ENCODE measurements around the gene SRSF7. TPM values are rescaled to one million over a fixed set of nuclear protein-coding genes. Genes with fewer than 3 reads are reported as not detected.
"Not testable (repeated sequence)": the region's sequence is repeated elsewhere in the genome, so short reads cannot be mapped to it uniquely, and the experiment has no call there.

SRSF7 gene
- total RNA-seq, 4 donors from 2014 or later: 39.0 to 109 (median 73.4) TPM

- TF ChIP-seq EP300 (IDR thresholded peaks at IDR 0.05): no peak
- TF ChIP-seq POLR2AphosphoS5 (IDR thresholded peaks at IDR 0.05): no peak
- TF ChIP-seq CTCF (IDR thresholded peaks at IDR 0.05): no peak
- TF ChIP-seq POLR2A (IDR thresholded peaks at IDR 0.05): no peak
- Histone ChIP-seq H3K9me3 (no peaks in the 10 kb centered on the region), H3K27ac (no peak overlapping the region), H3K4me1 (no peaks in the 10 kb centered on the region), H3K27me3 (no peaks in the 10 kb centered on the region), H3K4me3 (no peak overlapping the region), H3K36me3 (peaks cover 0 to 16% of the 10 kb centered on the region in 2 donors)
- WGBS, 2 donors (ENCODE audit: low coverage in 1 of 2): 81 to 94% methylated on average over 5 of the region's 5 CpGs
- no peak for ATAC-seq
These were observed 42.4 kb upstream of the SRSF7 start for GRCh38 chr2:38793511-38793910.

- Histone ChIP-seq H3K27me3 (no peaks in the 10 kb centered on the region), H3K4me1 (no peaks in the 10 kb centered on the region), H3K9me3 (no peaks in the 10 kb centered on the region), H3K27ac (no peak overlapping the region), H3K36me3 (peaks cover 0 to 9% of the 10 kb centered on the region in 2 donors), H3K4me3 (no peak overlapping the region)
- no peak for TF ChIP-seq POLR2AphosphoS5 (IDR thresholded peaks at IDR 0.05)
- no peak for TF ChIP-seq POLR2A (IDR thresholded peaks at IDR 0.05)
- no peak for TF ChIP-seq CTCF (IDR thresholded peaks at IDR 0.05)
- TF ChIP-seq EP300 (IDR thresholded peaks at IDR 0.05): no peak
- WGBS, 2 donors (ENCODE audit: low coverage in 1 of 2): 40% methylated on average over 2 of the region's 2 CpGs; no CpG with 5 or more reads in 1 of the 2 donors
- ATAC-seq: no peak
These were observed 41.6 kb upstream of the SRSF7 start for GRCh38 chr2:38792751-38793150.

GRCh38 chr2:38792321-38792720 is 41.2 kb upstream of the SRSF7 start:
- H3K36me3 ChIP-seq, H3K9me3 ChIP-seq, H3K27ac ChIP-seq, H3K27me3 ChIP-seq, H3K4me1 ChIP-seq, H3K4me3 ChIP-seq, ATAC-seq: not testable (repeated sequence)
- WGBS, 2 donors (ENCODE audit: low coverage in 1 of 2): 92 to 97% methylated on average over 6 to 7 of the region's 8 CpGs

- H3K27me3 ChIP-seq: no peaks in the 10 kb centered on the region
- no peak for ATAC-seq
- TF ChIP-seq POLR2A (IDR thresholded peaks at IDR 0.05) (no peak), EP300 (IDR thresholded peaks at IDR 0.05) (no peak), CTCF (IDR thresholded peaks at IDR 0.05) (no peak), POLR2AphosphoS5 (IDR thresholded peaks at IDR 0.05) (no peak)
- no peaks in the 10 kb centered on the region for H3K9me3 ChIP-seq
- H3K4me3 ChIP-seq: no peak overlapping the region
- no peaks in the 10 kb centered on the region for H3K36me3 ChIP-seq
- 40 to 100% methylated on average over 1 of the region's 1 CpG for whole genome bisulfite sequencing, 2 donors (ENCODE audit: low coverage in 1 of 2)
- no peaks in the 10 kb centered on the region for H3K4me1 ChIP-seq
- H3K27ac ChIP-seq: no peak overlapping the region
These were observed 40.6 kb upstream of the SRSF7 start for GRCh38 chr2:38791744-38792143.

GRCh38 chr2:38789691-38790090 is 38.5 kb upstream of the SRSF7 start:
- no peak for TF ChIP-seq CTCF (IDR thresholded peaks at IDR 0.05)
- no peak for TF ChIP-seq POLR2AphosphoS5 (IDR thresholded peaks at IDR 0.05)
- TF ChIP-seq EP300 (IDR thresholded peaks at IDR 0.05): no peak
- no peak for TF ChIP-seq POLR2A (IDR thresholded peaks at IDR 0.05)
- H3K9me3 ChIP-seq: no peaks in the 10 kb centered on the region
- H3K27ac ChIP-seq: no peak overlapping the region
- WGBS, 2 donors (ENCODE audit: low coverage in 1 of 2): 83 to 86% methylated on average over 3 to 11 of the region's 14 CpGs
- H3K4me1 ChIP-seq: no peaks in the 10 kb centered on the region
- no peaks in the 10 kb centered on the region for H3K36me3 ChIP-seq
- no peak for ATAC-seq
- no peak overlapping the region for H3K4me3 ChIP-seq
- no peaks in the 10 kb centered on the region for H3K27me3 ChIP-seq

Data from gastroesophageal sphincter (tissue), 4 donors.